Measurements from ENCODE around the gene DNAJC18.

The DNAJC18 gene

DNA sequence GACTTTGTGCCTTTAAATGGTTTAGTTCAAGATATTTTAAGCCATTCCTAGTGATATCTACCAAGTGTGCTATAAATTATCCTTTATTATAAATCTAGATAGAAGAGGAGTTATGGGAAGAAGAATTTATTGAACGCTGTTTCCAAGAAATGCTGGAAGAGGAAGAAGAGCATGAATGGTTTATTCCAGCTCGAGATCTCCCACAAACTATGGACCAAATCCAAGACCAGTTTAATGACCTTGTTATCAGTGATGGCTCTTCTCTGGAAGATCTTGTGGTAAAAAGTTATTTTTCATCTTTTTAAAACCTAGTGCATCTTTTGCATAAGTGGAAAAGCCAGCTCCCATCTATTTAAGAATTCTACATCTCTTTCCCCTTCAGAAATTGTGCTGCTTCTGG lies 74.9 kb downstream of the DNAJC18 start:
- H3K27me3 ChIP-seq (ENCODE audit: insufficient read depth, low read length): no peaks in the 10 kb centered on the region
- H3K79me2 ChIP-seq (ENCODE audit: insufficient read depth, low read length): peaks cover 20% of the 10 kb centered on the region
- H3K27ac ChIP-seq (ENCODE audit: low read depth, low read length, poor library complexity, severe bottlenecking): no peak overlapping the region
- no peaks in the 10 kb centered on the region for H3K9me3 ChIP-seq (ENCODE audit: low read length)
- H3K9ac ChIP-seq (ENCODE audit: low read length): no peak overlapping the region
- TF ChIP-seq EZH2 (IDR thresholded peaks at IDR 0.05; ENCODE audit: borderline replicate concordance, low read length): no peak
- TF ChIP-seq, protein P1, sequence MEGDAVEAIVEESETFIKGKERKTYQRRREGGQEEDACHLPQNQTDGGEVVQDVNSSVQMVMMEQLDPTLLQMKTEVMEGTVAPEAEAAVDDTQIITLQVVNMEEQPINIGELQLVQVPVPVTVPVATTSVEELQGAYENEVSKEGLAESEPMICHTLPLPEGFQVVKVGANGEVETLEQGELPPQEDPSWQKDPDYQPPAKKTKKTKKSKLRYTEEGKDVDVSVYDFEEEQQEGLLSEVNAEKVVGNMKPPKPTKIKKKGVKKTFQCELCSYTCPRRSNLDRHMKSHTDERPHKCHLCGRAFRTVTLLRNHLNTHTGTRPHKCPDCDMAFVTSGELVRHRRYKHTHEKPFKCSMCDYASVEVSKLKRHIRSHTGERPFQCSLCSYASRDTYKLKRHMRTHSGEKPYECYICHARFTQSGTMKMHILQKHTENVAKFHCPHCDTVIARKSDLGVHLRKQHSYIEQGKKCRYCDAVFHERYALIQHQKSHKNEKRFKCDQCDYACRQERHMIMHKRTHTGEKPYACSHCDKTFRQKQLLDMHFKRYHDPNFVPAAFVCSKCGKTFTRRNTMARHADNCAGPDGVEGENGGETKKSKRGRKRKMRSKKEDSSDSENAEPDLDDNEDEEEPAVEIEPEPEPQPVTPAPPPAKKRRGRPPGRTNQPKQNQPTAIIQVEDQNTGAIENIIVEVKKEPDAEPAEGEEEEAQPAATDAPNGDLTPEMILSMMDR (IDR thresholded peaks at IDR 0.05; ENCODE audit: low read length): no peak
- no peaks in the 10 kb centered on the region for H3F3A ChIP-seq (ENCODE audit: insufficient read depth, low read length)
- no peak overlapping the region for H2AFZ ChIP-seq (ENCODE audit: low read length)
- H3K36me3 ChIP-seq (ENCODE audit: insufficient read depth, low read length): peaks cover 65% of the 10 kb centered on the region
- no peak overlapping the region for H3K4me2 ChIP-seq (ENCODE audit: low read length)
- H3K4me3 ChIP-seq (ENCODE audit: low read depth, low read length, poor library complexity, severe bottlenecking): no peak overlapping the region
- H3K4me1 ChIP-seq (ENCODE audit: insufficient read depth, low read length, severe bottlenecking): no peaks in the 10 kb centered on the region
- peaks cover 4% of the 10 kb centered on the region; the same call in 1 of the 2 replicates for H4K20me1 ChIP-seq (ENCODE audit: insufficient read depth, low read length)
- H3K9me2 ChIP-seq (ENCODE audit: low read depth, low read length): no peaks in the 10 kb centered on the region

DNA sequence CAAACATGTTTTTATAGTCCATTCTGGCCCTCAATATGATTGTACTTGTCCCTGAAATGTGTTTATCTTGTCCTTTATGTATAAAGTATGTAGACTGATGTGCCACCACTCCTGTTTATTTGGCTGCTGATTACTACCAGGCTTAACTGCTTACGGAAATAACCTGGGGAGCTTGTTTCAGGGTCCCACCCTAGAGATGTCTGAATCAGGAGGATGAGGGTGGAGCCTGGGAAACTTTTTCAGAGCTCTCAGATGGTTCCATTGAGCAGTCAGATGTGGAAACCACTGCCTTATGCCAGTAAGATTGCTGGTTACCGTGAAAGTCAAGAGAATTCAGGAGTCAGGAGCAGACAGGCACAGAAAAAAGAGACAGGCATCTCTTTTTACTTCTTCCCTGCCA lies 75.4 kb downstream of the DNAJC18 start:
- Histone ChIP-seq H2AFZ (ENCODE audit: low read length) (no peak overlapping the region), H3K4me1 (ENCODE audit: insufficient read depth, low read length, severe bottlenecking) (no peaks in the 10 kb centered on the region), H3K9me2 (ENCODE audit: low read depth, low read length) (no peaks in the 10 kb centered on the region), H3K4me2 (ENCODE audit: low read length) (no peak overlapping the region), H3K27ac (ENCODE audit: low read depth, low read length, poor library complexity, severe bottlenecking) (no peak overlapping the region), H3K9ac (ENCODE audit: low read length) (no peak overlapping the region), H3K27me3 (ENCODE audit: insufficient read depth, low read length) (no peaks in the 10 kb centered on the region), H3K9me3 (ENCODE audit: low read length) (no peaks in the 10 kb centered on the region), H3K4me3 (ENCODE audit: low read depth, low read length, poor library complexity, severe bottlenecking) (no peak overlapping the region), H3F3A (ENCODE audit: insufficient read depth, low read length) (no peaks in the 10 kb centered on the region), H3K79me2 (ENCODE audit: insufficient read depth, low read length) (peaks cover 20% of the 10 kb centered on the region), H3K36me3 (ENCODE audit: insufficient read depth, low read length) (peaks cover 61% of the 10 kb centered on the region), H4K20me1 (ENCODE audit: insufficient read depth, low read length) (peaks cover 4% of the 10 kb centered on the region; the same call in 1 of the 2 replicates)
- TF ChIP-seq, protein P1 (IDR thresholded peaks at IDR 0.05; ENCODE audit: low read length): no peak
- no peak for TF ChIP-seq EZH2 (IDR thresholded peaks at IDR 0.05; ENCODE audit: borderline replicate concordance, low read length)

DNA sequence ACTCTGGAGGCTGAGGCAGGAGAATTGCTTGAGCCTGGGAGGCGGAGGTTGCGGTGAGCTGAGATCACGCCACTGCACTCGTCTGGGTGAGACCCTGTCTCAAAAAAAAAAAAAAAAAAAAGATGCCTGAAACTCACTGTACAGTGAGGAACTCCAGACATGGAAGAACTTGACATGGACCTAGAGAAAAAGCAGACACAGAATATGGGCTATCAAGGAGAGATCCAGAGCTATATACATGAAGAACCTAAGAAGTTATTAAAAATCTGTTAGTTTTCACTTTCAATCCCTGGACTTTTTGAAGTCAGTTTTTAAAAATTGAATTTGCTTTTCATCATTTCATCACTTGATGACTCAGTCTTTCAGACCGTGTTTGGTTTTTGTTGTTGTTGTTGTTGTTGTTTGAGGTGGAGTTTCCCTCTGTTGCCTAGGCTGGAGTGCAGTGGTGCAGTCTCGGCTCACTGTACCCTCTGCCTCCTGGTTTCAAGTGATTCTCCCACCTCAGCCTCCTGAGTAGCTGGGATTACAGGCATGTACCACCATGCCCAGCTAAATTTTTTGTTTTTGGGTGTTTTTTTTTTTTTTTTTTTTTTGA lies 77.4 kb downstream of the DNAJC18 start:
- no peak overlapping the region for H3K27ac ChIP-seq (ENCODE audit: low read depth, low read length, poor library complexity, severe bottlenecking)
- H3K27me3 ChIP-seq (ENCODE audit: insufficient read depth, low read length): no peaks in the 10 kb centered on the region
- TF ChIP-seq EZH2 (IDR thresholded peaks at IDR 0.05; ENCODE audit: borderline replicate concordance, low read length): no peak
- TF ChIP-seq, protein P1 (IDR thresholded peaks at IDR 0.05; ENCODE audit: low read length): no peak
- no peak overlapping the region for H3K4me3 ChIP-seq (ENCODE audit: low read depth, low read length, poor library complexity, severe bottlenecking)
- H2AFZ ChIP-seq (ENCODE audit: low read length): no peak overlapping the region
- no peaks in the 10 kb centered on the region for H3K9me3 ChIP-seq (ENCODE audit: low read length)
- H4K20me1 ChIP-seq (ENCODE audit: insufficient read depth, low read length): peaks cover 4% of the 10 kb centered on the region; the same call in 1 of the 2 replicates
- H3K9me2 ChIP-seq (ENCODE audit: low read depth, low read length): no peaks in the 10 kb centered on the region
- H3K9ac ChIP-seq (ENCODE audit: low read length): no peak overlapping the region
- peaks cover 64% of the 10 kb centered on the region for H3K36me3 ChIP-seq (ENCODE audit: insufficient read depth, low read length)
- H3F3A ChIP-seq (ENCODE audit: insufficient read depth, low read length): no peaks in the 10 kb centered on the region
- peaks cover 40% of the 10 kb centered on the region for H3K79me2 ChIP-seq (ENCODE audit: insufficient read depth, low read length)
- H3K4me1 ChIP-seq (ENCODE audit: insufficient read depth, low read length, severe bottlenecking): no peaks in the 10 kb centered on the region
- no peak overlapping the region for H3K4me2 ChIP-seq (ENCODE audit: low read length)

Data from OCI-LY1 (cell line).